C4-2B (cell line): ENCODE measurements around the gene METRN.

Source experiments
- ZFX ChIP-seq: fragments of 450-650 bp; IDR thresholded peaks from 2 replicates; pipeline ENCODE4 v1.6.1; 2017
- TF ChIP-seq, protein P1 (sequence below): fragments of 450-650 bp; conservative IDR thresholded peaks from 2 replicates; pipeline ENCODE4 v1.5.1; 2017; ENCODE audit warnings: mild to moderate bottlenecking

DNA sequence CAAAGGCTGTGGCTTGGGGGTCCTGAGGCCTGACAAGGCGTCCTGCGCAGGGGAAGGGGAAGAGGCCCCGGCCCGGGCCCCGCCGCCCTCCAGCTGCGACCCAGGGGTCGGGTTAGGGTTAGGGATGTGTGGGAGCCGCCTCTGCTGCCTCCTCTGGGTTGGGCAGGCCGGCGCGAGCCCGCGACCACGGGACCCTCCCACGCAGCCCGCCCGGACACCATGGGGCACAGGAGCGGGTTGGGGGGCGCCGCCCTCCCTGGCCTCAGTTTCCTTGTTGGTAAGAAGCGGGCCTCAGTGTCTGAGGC is 25.5 kb downstream of the METRN start:
- TF ChIP-seq, protein P1, sequence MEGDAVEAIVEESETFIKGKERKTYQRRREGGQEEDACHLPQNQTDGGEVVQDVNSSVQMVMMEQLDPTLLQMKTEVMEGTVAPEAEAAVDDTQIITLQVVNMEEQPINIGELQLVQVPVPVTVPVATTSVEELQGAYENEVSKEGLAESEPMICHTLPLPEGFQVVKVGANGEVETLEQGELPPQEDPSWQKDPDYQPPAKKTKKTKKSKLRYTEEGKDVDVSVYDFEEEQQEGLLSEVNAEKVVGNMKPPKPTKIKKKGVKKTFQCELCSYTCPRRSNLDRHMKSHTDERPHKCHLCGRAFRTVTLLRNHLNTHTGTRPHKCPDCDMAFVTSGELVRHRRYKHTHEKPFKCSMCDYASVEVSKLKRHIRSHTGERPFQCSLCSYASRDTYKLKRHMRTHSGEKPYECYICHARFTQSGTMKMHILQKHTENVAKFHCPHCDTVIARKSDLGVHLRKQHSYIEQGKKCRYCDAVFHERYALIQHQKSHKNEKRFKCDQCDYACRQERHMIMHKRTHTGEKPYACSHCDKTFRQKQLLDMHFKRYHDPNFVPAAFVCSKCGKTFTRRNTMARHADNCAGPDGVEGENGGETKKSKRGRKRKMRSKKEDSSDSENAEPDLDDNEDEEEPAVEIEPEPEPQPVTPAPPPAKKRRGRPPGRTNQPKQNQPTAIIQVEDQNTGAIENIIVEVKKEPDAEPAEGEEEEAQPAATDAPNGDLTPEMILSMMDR, result no peak
- TF ChIP-seq ZFX, result no peak
